Liver (tissue), 9 donors: ENCODE measurements around the gene XPNPEP3. TPM values are rescaled to one million over a fixed set of nuclear protein-coding genes. Genes with fewer than 3 reads are reported as not detected.
"Not testable (repeated sequence)": the region's sequence is repeated elsewhere in the genome, so short reads cannot be mapped to it uniquely, and the experiment has no call there.

Experiments
- DNase-seq: peaks from one replicate; pipeline ENCODE4 v3.0.0-alpha.2; 2017; ENCODE audit warnings: low spot score
- H3K27ac ChIP-seq, 2 donors: one replicate each; pipeline ENCODE4 v1.7.0; 2013; ENCODE audit warnings: inconsistent platforms in 2 of 2, low read length in 2 of 2, control low read depth in 1 of 2, low read depth in 1 of 2, mild to moderate bottlenecking in 1 of 2
- H3K27me3 ChIP-seq, 4 donors: one replicate each; pipeline versions ENCODE4 v1.6.1 to v1.7.0; 2013; ENCODE audit warnings: low read length in 3 of 4, inconsistent platforms in 1 of 4, mild to moderate bottlenecking in 1 of 4, moderate library complexity in 1 of 4; ENCODE audit not compliant: control insufficient read depth in 4 of 4, insufficient read depth in 4 of 4
- H3K36me3 ChIP-seq, 4 donors: one replicate each; pipeline versions ENCODE4 v1.6.1 to v1.7.0; 2013; ENCODE audit warnings: low read length in 3 of 4, mild to moderate bottlenecking in 3 of 4, low read depth in 1 of 4, moderate library complexity in 1 of 4; ENCODE audit not compliant: control insufficient read depth in 4 of 4, insufficient read depth in 3 of 4
- H3K4me1 ChIP-seq, 4 donors: one replicate each; pipeline versions ENCODE4 v1.6.1 to v1.7.0; 2013; ENCODE audit warnings: low read length in 3 of 4, mild to moderate bottlenecking in 3 of 4, moderate library complexity in 1 of 4; ENCODE audit not compliant: control insufficient read depth in 4 of 4, insufficient read depth in 4 of 4
- H3K4me3 ChIP-seq, 3 donors: one replicate each; pipeline versions ENCODE4 v1.6.1 to v1.7.0; 2013; ENCODE audit warnings: low read length in 3 of 3, control low read depth in 1 of 3, low read depth in 1 of 3, mild to moderate bottlenecking in 1 of 3
- H3K9ac ChIP-seq, 2 donors: one replicate each; pipeline ENCODE4 v1.7.0; 2013; ENCODE audit warnings: low read length in 2 of 2, mild to moderate bottlenecking in 2 of 2, moderate library complexity in 2 of 2, control low read depth in 1 of 2, low read depth in 1 of 2
- H3K9me3 ChIP-seq, 4 donors: one replicate each; pipeline versions ENCODE4 v1.6.1 to v1.7.0; 2013; ENCODE audit warnings: low read length in 3 of 4; ENCODE audit not compliant: control insufficient read depth in 4 of 4
- ATF3 ChIP-seq: IDR thresholded peaks from 2 replicates; pipeline ENCODE4 v1.6.1; 2016; ENCODE audit warnings: antibody characterized with exemption
- EGR1 ChIP-seq, 2 donors: IDR thresholded peaks; 2 replicates each; pipeline ENCODE4 v1.6.1; 2016 to 2018; ENCODE audit warnings: antibody characterized with exemption in 2 of 2, low read depth in 2 of 2
- FOXA1 ChIP-seq: IDR thresholded peaks from 2 replicates; pipeline ENCODE4 v1.6.1; 2016; ENCODE audit warnings: antibody characterized with exemption
- FOXA2 ChIP-seq: IDR thresholded peaks from 2 replicates; pipeline ENCODE4 v1.6.1; 2016; ENCODE audit warnings: antibody characterized with exemption
- GABPA ChIP-seq, 2 donors: IDR thresholded peaks in 1 of 2; conservative IDR thresholded peaks in 1 of 2; 2 replicates each; pipeline ENCODE4 v1.6.1; 2016; ENCODE audit warnings: antibody characterized with exemption in 2 of 2, mild to moderate bottlenecking in 1 of 2, moderate library complexity in 1 of 2
- HNF4A ChIP-seq, 2 donors: conservative IDR thresholded peaks; 2 replicates each; pipeline ENCODE4 v1.6.1; 2016; ENCODE audit warnings: antibody characterized with exemption in 2 of 2, mild to moderate bottlenecking in 2 of 2
- HNF4G ChIP-seq: IDR thresholded peaks from 2 replicates; pipeline ENCODE4 v1.6.1; 2016; ENCODE audit warnings: antibody characterized with exemption
- JUND ChIP-seq, 2 donors: IDR thresholded peaks; 2 replicates each; pipeline ENCODE4 v1.6.1; 2016; ENCODE audit warnings: antibody characterized with exemption in 2 of 2
- MAX ChIP-seq: IDR thresholded peaks from 2 replicates; pipeline ENCODE4 v1.6.1; 2016; ENCODE audit warnings: antibody characterized with exemption
- NR2F2 ChIP-seq: IDR thresholded peaks from 2 replicates; pipeline ENCODE4 v1.6.1; 2016; ENCODE audit warnings: antibody characterized with exemption
- RAD21 ChIP-seq, 2 donors: IDR thresholded peaks; 2 replicates each; pipeline ENCODE4 v1.6.1; 2016; ENCODE audit warnings: antibody characterized with exemption in 2 of 2, mild to moderate bottlenecking in 2 of 2
- REST ChIP-seq: IDR thresholded peaks from 2 replicates; pipeline ENCODE4 v1.6.1; 2016; ENCODE audit warnings: antibody characterized with exemption, mild to moderate bottlenecking
- RXRA ChIP-seq, 2 donors: IDR thresholded peaks; 2 replicates each; pipeline ENCODE4 v1.6.1; 2017 to 2018; ENCODE audit warnings: antibody characterized with exemption in 2 of 2, mild to moderate bottlenecking in 1 of 2
- SP1 ChIP-seq: IDR thresholded peaks from 2 replicates; pipeline ENCODE4 v1.6.1; 2018; ENCODE audit warnings: antibody characterized with exemption, mild to moderate bottlenecking
- TAF1 ChIP-seq: conservative IDR thresholded peaks from 2 replicates; pipeline ENCODE4 v1.6.1; 2016; ENCODE audit warnings: antibody characterized with exemption, mild to moderate bottlenecking
- YY1 ChIP-seq: IDR thresholded peaks from 2 replicates; pipeline ENCODE4 v1.6.1; 2016; ENCODE audit warnings: antibody characterized with exemption, mild to moderate bottlenecking
- ZBTB33 ChIP-seq: IDR thresholded peaks from 2 replicates; pipeline ENCODE4 v1.6.1; 2016; ENCODE audit warnings: antibody characterized with exemption
- WGBS: extraction: QIAGEN DNeasy Blood & Tissue Kit; methylation state at CpG from one replicate; pipeline ENCODE4 v1.1.7; 2013; 5-methylcytosine and 5-hydroxymethylcytosine counted together
- polyA plus RNA-seq, 2 donors: library from polyadenylated mRNA; stranded (reverse) in 1 of 2; unstranded in 1 of 2; fragments of 200-250 nt in 1 of 2; fragments of >200 nt in 1 of 2; fragmentation: Nextera tagmentation in 1 of 2; extraction: Ambion mirVana in 1 of 2; gene quantifications; one replicate each; pipeline versions ENCODE4 v1.2.1 to v1.2.3, GENCODE V29; 2013 to 2015
- total RNA-seq, 2 donors: library from RNA; depleted of rRNA; stranded (reverse); fragments of >200 nt; gene quantifications; one replicate each; pipeline ENCODE4 v1.2.3, GENCODE V29; 2014
- donor health status: healthy.
- donor health status: healthy.
- donor health status: healthy.
- donor health status: healthy.
- donor health status: healthy.

Gene XPNPEP3
- total and polyA plus RNA-seq, 4 donors = 5.5 to 16.4 (median 8.6) TPM

- no peak for TF ChIP-seq HNF4G
- no peak overlapping the region for H3K9ac ChIP-seq
- H3K36me3 ChIP-seq = peaks cover 0 to 34% (median 15%) of the 10 kb centered on the region in 4 donors
- H3K27me3 ChIP-seq = no peaks in the 10 kb centered on the region
- no peak overlapping the region for H3K27ac ChIP-seq
- 97% methylated on average over 6 of the region's 6 CpGs for WGBS
- no peaks in the 10 kb centered on the region for H3K9me3 ChIP-seq
- no peak for DNase-seq
- no peaks in the 10 kb centered on the region for H3K4me1 ChIP-seq
- H3K4me3 ChIP-seq = no peak overlapping the region
Measured at GRCh38 chr22:40908895-40909294, 51.9 kb downstream of the XPNPEP3 start.

- 96% methylated on average over 3 of the region's 3 CpGs for WGBS
- no peak for DNase-seq
- H3K4me1 ChIP-seq = no peaks in the 10 kb centered on the region
- H3K27ac ChIP-seq = no peak overlapping the region
- peaks cover 0 to 37% (median 14%) of the 10 kb centered on the region in 4 donors for H3K36me3 ChIP-seq
- no peak overlapping the region for H3K4me3 ChIP-seq
- TF ChIP-seq FOXA2 (no peak), RAD21 (IDR thresholded peaks at IDR 0.05) (no peak), FOXA1 (no peak), YY1 (no peak), HNF4A (conservative IDR thresholded peaks at IDR 0.05) (no peak), GABPA (IDR thresholded peaks at IDR 0.05 in 1 of 2, conservative IDR thresholded peaks at IDR 0.05 in 1 of 2) (no peak), SP1 (no peak), TAF1 (no peak), HNF4G (no peak), ZBTB33 (no peak), MAX (no peak), EGR1 (IDR thresholded peaks at IDR 0.05; ENCODE audit: low read depth in 2 of 2) (no peak), JUND (IDR thresholded peaks at IDR 0.05) (no peak)
- H3K9ac ChIP-seq = no peak overlapping the region
- no peaks in the 10 kb centered on the region for H3K27me3 ChIP-seq
- H3K9me3 ChIP-seq = no peaks in the 10 kb centered on the region
Measured at GRCh38 chr22:40911772-40912171, 54.8 kb downstream of the XPNPEP3 start.

GRCh38 chr22:40912987-40913386 is 56.0 kb downstream of the XPNPEP3 start:
- not testable (repeated sequence) for H3K4me1 ChIP-seq

GRCh38 chr22:40919446-40919845 is 62.5 kb downstream of the XPNPEP3 start:
- 65% methylated on average over 5 of the region's 5 CpGs for WGBS
- Histone ChIP-seq H3K27me3 (no peaks in the 10 kb centered on the region), H3K27ac (peak overlapping the region in 1 of 2 donors; percentile 12), H3K4me3 (no peak overlapping the region), H3K4me1 (peaks cover 0 to 6% (median 4%) of the 10 kb centered on the region in 4 donors), H3K9me3 (no peaks in the 10 kb centered on the region), H3K36me3 (peaks cover 0 to 37% (median 14%) of the 10 kb centered on the region in 4 donors), H3K9ac (no peak overlapping the region)
- TF ChIP-seq FOXA2 (no peak), SP1 (no peak), ATF3 (no peak), MAX (no peak), GABPA (IDR thresholded peaks at IDR 0.05 in 1 of 2, conservative IDR thresholded peaks at IDR 0.05 in 1 of 2) (no peak), RAD21 (IDR thresholded peaks at IDR 0.05) (no peak), NR2F2 (no peak), RXRA (IDR thresholded peaks at IDR 0.05) (no peak), REST (no peak), TAF1 (no peak), EGR1 (IDR thresholded peaks at IDR 0.05; ENCODE audit: low read depth in 2 of 2) (no peak), HNF4A (conservative IDR thresholded peaks at IDR 0.05) (no peak), HNF4G (no peak), YY1 (no peak), FOXA1 (no peak)
- no peak for DNase-seq

More at GRCh38 chr22:40912987-40913386, 56.0 kb downstream of the XPNPEP3 start:
- H3K9ac ChIP-seq, H3K4me3 ChIP-seq, H3K9me3 ChIP-seq, DNase-seq, H3K27ac ChIP-seq, H3K27me3 ChIP-seq: not testable (repeated sequence)
- WGBS = 95% methylated on average over 6 of the region's 6 CpGs
- peaks cover 0 to 39% (median 16%) of the 10 kb centered on the region in 4 donors for H3K36me3 ChIP-seq
